Osteoblast (primary cell): ENCODE measurements around the gene YES1. TPM values are rescaled to one million over a fixed set of nuclear protein-coding genes. Genes with fewer than 3 reads are reported as not detected.
A peak's percentile ranks its signal among the peaks of the same experiment; 100 is the strongest.

Experiments
- DNase-seq: peaks from one replicate; pipeline ENCODE4 v3.0.0; 2011; ENCODE audit warnings: low spot score, mixed read lengths; ENCODE audit not compliant: insufficient read length; ENCODE audit errors: missing footprints
- H2AFZ ChIP-seq: 2 replicates; pipeline ENCODE4 v1.6.0; 2011; ENCODE audit warnings: mild to moderate bottlenecking, low read length
- H3K27ac ChIP-seq: 2 replicates; pipeline ENCODE4 v1.5.1; 2011; ENCODE audit warnings: mild to moderate bottlenecking, low read depth, low read length, moderate library complexity
- H3K27me3 ChIP-seq: 2 replicates; pipeline ENCODE4 v1.6.0; 2012; ENCODE audit warnings: mild to moderate bottlenecking, control low read depth, inconsistent platforms, low read length, moderate library complexity; ENCODE audit not compliant: insufficient read depth
- H3K36me3 ChIP-seq: 2 replicates; pipeline ENCODE4 v1.5.1; 2011; ENCODE audit warnings: mild to moderate bottlenecking, low read length, control low read depth, moderate library complexity; ENCODE audit not compliant: insufficient read depth
- H3K4me1 ChIP-seq: 2 replicates; pipeline ENCODE4 v1.5.1; 2011; ENCODE audit warnings: mild to moderate bottlenecking, low read length, control low read depth, moderate library complexity; ENCODE audit not compliant: insufficient read depth
- H3K4me2 ChIP-seq: 2 replicates; pipeline ENCODE4 v1.6.0; 2011; ENCODE audit warnings: mild to moderate bottlenecking, low read length; ENCODE audit not compliant: insufficient read depth
- H3K4me3 ChIP-seq: fragments of 200-600 bp; sonication (generic); 3 replicates; pipeline ENCODE4 v1.5.1; 2012; ENCODE audit warnings: mild to moderate bottlenecking, low read length, inconsistent platforms; ENCODE audit not compliant: insufficient read depth
- H3K79me2 ChIP-seq: 2 replicates; pipeline ENCODE4 v1.6.0; 2012; ENCODE audit warnings: mild to moderate bottlenecking, low read length, control low read depth, inconsistent platforms; ENCODE audit not compliant: insufficient read depth
- H3K9me3 ChIP-seq: 2 replicates; pipeline ENCODE4 v1.5.1; 2011; ENCODE audit warnings: low read depth, low read length, control low read depth
- H4K20me1 ChIP-seq: 2 replicates; pipeline ENCODE4 v1.6.0; 2012; ENCODE audit warnings: mild to moderate bottlenecking, low read length, control low read depth; ENCODE audit not compliant: insufficient read depth
- CTCF ChIP-seq: IDR thresholded peaks from 2 replicates; pipeline ENCODE4 v1.5.1; 2011; ENCODE audit warnings: mild to moderate bottlenecking, low read depth, low read length, moderate library complexity; ENCODE audit errors: extremely low read depth
- total RNA-seq: library from RNA; depleted of rRNA; stranded (reverse); fragments of >200 nt; gene quantifications from 2 replicates; pipeline ENCODE4 v1.2.3, GENCODE V29; 2012

The YES1 gene
- total RNA-seq, 1 donor: 99.5 TPM

- Histone ChIP-seq H3K79me2 (peaks cover 42% of the 10 kb centered on the region), H3K9me3 (no peaks in the 10 kb centered on the region), H3K4me1 (peaks cover 15% of the 10 kb centered on the region), H2AFZ (no peak overlapping the region), H3K36me3 (peaks cover 15% of the 10 kb centered on the region), H3K4me2 (no peak overlapping the region), H4K20me1 (peaks cover 14% of the 10 kb centered on the region), H3K27ac (no peak overlapping the region), H3K4me3 (no peak overlapping the region), H3K27me3 (no peaks in the 10 kb centered on the region)
- no peak for TF ChIP-seq CTCF
- no peak for DNase-seq
These were observed 103.9 kb downstream of the YES1 start for GRCh38 chr18:708096-708495.

- Histone ChIP-seq H4K20me1 (peaks cover 18% of the 10 kb centered on the region), H3K4me3 (no peak overlapping the region), H3K79me2 (peaks cover 40% of the 10 kb centered on the region), H3K27me3 (no peaks in the 10 kb centered on the region), H3K4me2 (no peak overlapping the region), H3K9me3 (no peaks in the 10 kb centered on the region), H3K27ac (no peak overlapping the region), H2AFZ (no peak overlapping the region), H3K36me3 (peaks cover 15% of the 10 kb centered on the region), H3K4me1 (peaks cover 22% of the 10 kb centered on the region)
- no peak for DNase-seq
- no peak for TF ChIP-seq CTCF
These were observed 105.6 kb downstream of the YES1 start for GRCh38 chr18:706405-706804.

GRCh38 chr18:703213-703967 is 108.7 kb downstream of the YES1 start:
- Histone ChIP-seq H3K4me2 (peak overlapping the region; percentile 80), H3K4me3 (peak overlapping the region; percentile 52)

More at GRCh38 chr18:703213-703967, 108.7 kb downstream of the YES1 start:
- Histone ChIP-seq H3K4me1 (peaks cover 19% of the 10 kb centered on the region), H4K20me1 (peaks cover 12% of the 10 kb centered on the region), H2AFZ (peak overlapping the region; percentile 50), H3K79me2 (peaks cover 29% of the 10 kb centered on the region), H3K36me3 (peaks cover 19% of the 10 kb centered on the region), H3K9me3 (no peaks in the 10 kb centered on the region), H3K27ac (peak overlapping the region; percentile 98), H3K27me3 (no peaks in the 10 kb centered on the region)
- TF ChIP-seq CTCF: no peak
- DNase-seq: peak; percentile 89
